B cell (primary cell): Measurements from ENCODE around the gene XRCC6. TPM values are rescaled to one million over a fixed set of nuclear protein-coding genes. Genes with fewer than 3 reads are reported as not detected.

Experiments
- ATAC-seq: fragments of 200-7000 bp; cut with Tn5 transposase; one replicate; pipeline ENCODE4 v1.10.0; 2021; ENCODE audit warnings: low read depth, mild to moderate bottlenecking, moderate number of reproducible peaks, moderate library complexity
- CTCF ChIA-PET: fragments of 350-600 bp; sonication (Branson Sonifier 250); formaldehyde crosslinking; loops from one replicate; lab custom pipeline; 2021; ENCODE audit warnings: antibody characterized with exemption, inconsistent platforms; lab: Charles Lee
- POLR2A ChIA-PET: fragments of 350-600 bp; sonication (Branson Sonifier 250); formaldehyde crosslinking; loops from one replicate; lab custom pipeline; 2021; ENCODE audit warnings: antibody characterized with exemption; lab: Charles Lee
- DNase-seq: peaks from one replicate; pipeline ENCODE4 v3.0.0; 2013
- H2AFZ ChIP-seq: 2 replicates; pipeline ENCODE4 v1.6.1; 2012; ENCODE audit warnings: mild to moderate bottlenecking, low read depth, low read length; ENCODE audit not compliant: insufficient read depth, poor library complexity, severe bottlenecking
- H3K27ac ChIP-seq, 2 donors: 1 replicate in 1 of 2; 2 replicates in 1 of 2; pipeline ENCODE4 v1.5.1; 2012 to 2013; ENCODE audit warnings: low read length in 2 of 2, mild to moderate bottlenecking in 2 of 2, moderate library complexity in 1 of 2
- H3K27me3 ChIP-seq, 4 experiments: fragments of 200-600 bp in 1 of 4; sonication (generic) in 1 of 4; replicated peaks in 1 of 4; 1 replicate in 2 of 4; 2 replicates in 2 of 4; pipeline versions ENCODE4 v1.6.1 to v1.7.0; 2013 to 2016; ENCODE audit warnings: low read length in 3 of 4, mild to moderate bottlenecking in 2 of 4, mixed read lengths in 1 of 4, moderate library complexity in 1 of 4; ENCODE audit not compliant: insufficient read depth in 4 of 4, control insufficient read depth in 3 of 4; ENCODE audit errors: control extremely low read depth in 1 of 4
- H3K36me3 ChIP-seq, 2 experiments: replicated peaks in 1 of 2; 1 replicate in 1 of 2; 2 replicates in 1 of 2; pipeline versions ENCODE4 v1.6.1 to v1.7.1; 2013; ENCODE audit warnings: low read length in 1 of 2; ENCODE audit not compliant: insufficient read depth in 2 of 2, control insufficient read depth in 1 of 2; ENCODE audit errors: control extremely low read depth in 1 of 2, extremely low read depth in 1 of 2
- H3K4me1 ChIP-seq, 2 donors: fragments of 200-600 bp in 1 of 2; sonication (generic) in 1 of 2; 1 replicate in 1 of 2; 2 replicates in 1 of 2; pipeline versions ENCODE4 v1.5.1 to v1.6.1; 2013 to 2017; ENCODE audit warnings: low read length in 2 of 2; ENCODE audit not compliant: control insufficient read depth in 2 of 2, insufficient read depth in 2 of 2
- H3K4me2 ChIP-seq: replicated peaks from 2 replicates; pipeline ENCODE3; 2012; ENCODE audit warnings: mild to moderate bottlenecking, low read depth, low read length; ENCODE audit not compliant: poor library complexity, severe bottlenecking
- H3K4me3 ChIP-seq, 5 experiments: fragments of 200-600 bp in 1 of 5; sonication (generic) in 1 of 5; 1 replicate in 3 of 5; 2 replicates in 2 of 5; pipeline versions ENCODE4 v1.5.1 to v1.7.0; 2011 to 2016; ENCODE audit warnings: low read length in 4 of 5, mild to moderate bottlenecking in 4 of 5, low read depth in 2 of 5, control low read depth in 1 of 5, moderate library complexity in 1 of 5; ENCODE audit not compliant: insufficient read depth in 1 of 5; ENCODE audit errors: control extremely low read depth in 1 of 5, extremely low read depth in 1 of 5
- H3K79me2 ChIP-seq: fragments of 200-600 bp; sonication (generic); one replicate; pipeline ENCODE4 v1.6.0; 2016; ENCODE audit warnings: low read length; ENCODE audit not compliant: control insufficient read depth, insufficient read depth
- H3K9ac ChIP-seq: fragments of 200-600 bp; sonication (generic); 2 replicates; pipeline ENCODE4 v1.6.1; 2017; ENCODE audit warnings: mild to moderate bottlenecking, low read length, moderate library complexity
- H3K9me3 ChIP-seq, 3 donors: one replicate each; pipeline versions ENCODE4 v1.6.1 to v1.7.1; 2013; ENCODE audit warnings: low read length in 2 of 3; ENCODE audit not compliant: control insufficient read depth in 2 of 3, insufficient read depth in 1 of 3; ENCODE audit errors: control extremely low read depth in 1 of 3
- H4K20me1 ChIP-seq: 2 replicates; pipeline ENCODE4 v1.6.0; 2012; ENCODE audit warnings: mild to moderate bottlenecking, low read length; ENCODE audit not compliant: insufficient read depth, control insufficient read depth, poor library complexity, severe bottlenecking
- H3K27ac Mint-ChIP-seq: one replicate; pipeline ENCODE4 v1.8.0; 2021; ENCODE audit warnings: mixed read lengths
- H3K27me3 Mint-ChIP-seq: one replicate; pipeline ENCODE4 v1.8.0; 2021; ENCODE audit warnings: mixed read lengths
- H3K4me1 Mint-ChIP-seq: one replicate; pipeline ENCODE4 v1.8.0; 2021; ENCODE audit warnings: mixed read lengths
- H3K4me3 Mint-ChIP-seq: one replicate; pipeline ENCODE4 v1.8.0; 2021; ENCODE audit warnings: mixed read lengths
- H3K9me3 Mint-ChIP-seq: one replicate; pipeline ENCODE4 v1.8.0; 2022; ENCODE audit warnings: mixed read lengths; ENCODE audit not compliant: insufficient read depth
- CTCF ChIP-seq: fragments of 200-600 bp; IDR thresholded peaks from one replicate; pipeline ENCODE4 v1.8.0; 2022; ENCODE audit warnings: antibody characterized with exemption, mild to moderate bottlenecking
- EZH2 ChIP-seq: IDR thresholded peaks from 2 replicates; pipeline ENCODE4 v1.6.1; 2012; ENCODE audit warnings: borderline replicate concordance, low read depth, mild to moderate bottlenecking, moderate library complexity, low read length; ENCODE audit not compliant: insufficient read depth, poor library complexity, severe bottlenecking
- WGBS: methylation state at CpG from one replicate; pipeline ENCODE4 v1.1.5; 2013; ENCODE audit warnings: missing lambda C conversion rate; ENCODE audit not compliant: insufficient coverage; 5-methylcytosine and 5-hydroxymethylcytosine counted together
- intact Hi-C: fragments of 100-400 bp; cut with micrococcal nuclease; formaldehyde crosslinking; loops from one replicate; pipeline ENCODE4 v1.10.0; 2022
- polyA plus RNA-seq: library from polyadenylated mRNA; depleted of rRNA; stranded (reverse); fragments of >200 nt; gene quantifications from 2 replicates; pipeline ENCODE4 v1.2.3, GENCODE V29; 2012
- total RNA-seq, 2 donors: library from RNA; stranded (reverse); fragments of 120-200 nt in 1 of 2; gene quantifications; 1 replicate in 1 of 2; 2 replicates in 1 of 2; pipeline versions ENCODE4 v1.2.3 to v1.2.4, GENCODE V29; 2013 to 2022

XRCC6 gene
- total and polyA plus RNA-seq, 2 donors (not counting 1 experiment from before 2014, with no cell fraction given): 55.4 to 180 TPM

GRCh38 chr22:41620589-41621098 lies 451 bp upstream of the XRCC6 start, which contains the start of gene DESI1:
TSS of gene DESI1 (minus strand) at chr22:41621043. CDS start at chr22:41620839, 204 bp downstream.
- DNase-seq: no peak

More at GRCh38 chr22:41620589-41621098, 451 bp upstream of the XRCC6 start, which contains the start of gene DESI1:
- intact Hi-C loops: loop anchor here (1.0 to 10.0 kb wide), 7 partner anchors 30 to 1578 kb away; partner anchors contain the start of genes ACO2, PHF5A, TEF and TOB2
- Histone ChIP-seq H3K27ac (peak within 1 kb of the TSS; percentile 95 to 96), H3K36me3 (peaks cover 0 to 17% of the 10 kb centered on the region in 2 experiments), H3K27me3 (no peaks in the 10 kb centered on the region), H2AFZ (peak within 1 kb of the TSS; percentile 98), H3K4me1 (peaks cover 19 to 27% of the 10 kb centered on the region in 2 donors), H4K20me1 (peaks cover 37% of the 10 kb centered on the region), H3K9ac (peak within 1 kb of the TSS; percentile 96), H3K4me2 (peak within 1 kb of the TSS; percentile 95), H3K4me3 (peak within 1 kb of the TSS; percentile 68 to 97 (median 89)), H3K79me2 (peaks cover 72% of the 10 kb centered on the region), H3K9me3 (no peaks in the 10 kb centered on the region)
- WGBS: 0% methylated on average over 35 of the region's 40 CpGs
- Mint-ChIP-seq H3K27ac (peak within 1 kb of the TSS; percentile 94), H3K4me1 (peaks cover 39% of the 10 kb centered on the region), H3K9me3 (no peaks in the 10 kb centered on the region), H3K4me3 (peak within 1 kb of the TSS; percentile 96), H3K27me3 (no peaks in the 10 kb centered on the region)
- peak; percentile 14 for ATAC-seq
- ChIA-PET POLR2A (interaction anchor here (0.7 to 2.5 kb wide), 11 partner anchors 31 to 764 kb away, joined by 3 to 10 read pairs (median 3); partner anchors contain the start of genes NDUFA6, PMM1, POLR3H and RBX1), CTCF (interaction anchor here (0.8 to 1.4 kb wide), 5 partner anchors 46 to 240 kb away, joined by 3 to 4 read pairs (median 3); partner anchors contain the start of genes POLR3H and TEF)
- TF ChIP-seq CTCF: no peak
- TF ChIP-seq EZH2: no peak
